IMR-90 (cell line): Measurements from ENCODE around the gene CCT7. TPM values are rescaled to one million over a fixed set of nuclear protein-coding genes. Genes with fewer than 3 reads are reported as not detected.

ENCODE experiments used
- ATAC-seq: fragments of 200-7000 bp; cut with Tn5 transposase; 2 replicates; pipeline ENCODE4 v1.9.1; 2020; ENCODE audit warnings: low read depth, mild to moderate bottlenecking, moderate library complexity
- BruUV-seq: library from RNA; stranded (reverse); fragments of 400-500 nt; replicated peaks from 2 replicates; lab custom pipeline; 2021; lab: Mats Ljungman, UMichigan
- CTCF ChIA-PET: fragments of 300-600 bp; formaldehyde crosslinking; extraction: SDS; loops from one replicate; lab custom pipeline; 2021; ENCODE audit warnings: antibody characterized with exemption; lab: Yijun Ruan, JAX
- POLR2A ChIA-PET: fragments of 300-600 bp; sonication (Branson Sonifier 250); formaldehyde crosslinking; loops from one replicate; lab custom pipeline; 2022; ENCODE audit warnings: antibody characterized with exemption; ENCODE audit not compliant: unreplicated experiment; lab: Charles Lee
- DNase-seq: peaks from one replicate; pipeline ENCODE4 v3.0.0; 2013
- H2AFZ ChIP-seq: replicated peaks from 2 replicates; pipeline ENCODE3; 2013; ENCODE audit warnings: low read length, mild to moderate bottlenecking; ENCODE audit not compliant: poor library complexity
- H2AK5ac ChIP-seq: 2 replicates; pipeline ENCODE4 v1.6.1; 2013; ENCODE audit warnings: low read depth, low read length, inconsistent platforms
- H2AK9ac ChIP-seq: replicated peaks from 2 replicates; pipeline ENCODE3; 2013; ENCODE audit warnings: mild to moderate bottlenecking, low read depth, low read length, moderate library complexity; ENCODE audit not compliant: poor library complexity
- H2BK120ac ChIP-seq: 2 replicates; pipeline ENCODE4 v1.6.1; 2013; ENCODE audit warnings: low read depth, low read length, inconsistent platforms
- H2BK15ac ChIP-seq: 3 replicates; pipeline ENCODE4 v1.6.1; 2013; ENCODE audit warnings: low read depth, low read length, inconsistent platforms
- H2BK20ac ChIP-seq: 2 replicates; pipeline ENCODE4 v1.6.1; 2013; ENCODE audit warnings: low read depth, mild to moderate bottlenecking, inconsistent platforms, low read length, moderate library complexity
- H2BK5ac ChIP-seq: 2 replicates; pipeline ENCODE4 v1.6.1; 2013; ENCODE audit warnings: mild to moderate bottlenecking, low read depth, low read length, inconsistent platforms; ENCODE audit not compliant: poor library complexity, severe bottlenecking
- H3K14ac ChIP-seq: replicated peaks from 2 replicates; pipeline ENCODE4 v1.6.1; 2013; ENCODE audit warnings: low read depth, low read length, inconsistent platforms
- H3K18ac ChIP-seq: 2 replicates; pipeline ENCODE4 v1.6.1; 2013; ENCODE audit warnings: low read depth, low read length, control low read depth
- H3K23ac ChIP-seq: 2 replicates; pipeline ENCODE4 v1.6.1; 2013; ENCODE audit warnings: low read depth, low read length, inconsistent platforms
- H3K27ac ChIP-seq: 2 replicates; pipeline ENCODE4 v1.5.1; 2013; ENCODE audit warnings: mild to moderate bottlenecking, control low read depth, low read length; ENCODE audit not compliant: insufficient read depth
- H3K27me3 ChIP-seq: 2 replicates; pipeline ENCODE4 v1.6.1; 2013; ENCODE audit warnings: low read length; ENCODE audit not compliant: control insufficient read depth, insufficient read depth
- H3K36me3 ChIP-seq: 2 replicates; pipeline ENCODE4 v1.6.1; 2013; ENCODE audit warnings: low read length, mixed read lengths; ENCODE audit not compliant: control insufficient read depth, insufficient read depth
- H3K4ac ChIP-seq: 2 replicates; pipeline ENCODE4 v1.6.1; 2013; ENCODE audit warnings: low read depth, low read length, inconsistent platforms
- H3K4me1 ChIP-seq: 2 replicates; pipeline ENCODE4 v1.6.1; 2013; ENCODE audit warnings: low read length, mixed read lengths; ENCODE audit not compliant: control insufficient read depth, insufficient read depth
- H3K4me2 ChIP-seq: 2 replicates; pipeline ENCODE4 v1.6.1; 2013; ENCODE audit warnings: low read depth, mild to moderate bottlenecking, control low read depth, low read length, moderate library complexity
- H3K4me3 ChIP-seq: 2 replicates; pipeline ENCODE4 v1.5.1; 2013; ENCODE audit warnings: low read depth, mild to moderate bottlenecking, control low read depth, low read length, moderate library complexity; ENCODE audit not compliant: insufficient read depth
- H3K56ac ChIP-seq: 2 replicates; pipeline ENCODE4 v1.6.1; 2013; ENCODE audit warnings: low read length, inconsistent platforms; ENCODE audit not compliant: insufficient read depth; ENCODE audit errors: extremely low read depth
- H3K79me1 ChIP-seq, 2 experiments: 2 replicates each; pipeline ENCODE4 v1.6.1; 2013; ENCODE audit warnings: low read length in 2 of 2, inconsistent platforms in 1 of 2, low read depth in 1 of 2
- H3K9ac ChIP-seq: 2 replicates; pipeline ENCODE4 v1.6.1; 2013; ENCODE audit warnings: low read depth, low read length, control low read depth
- H3K9me1 ChIP-seq: 2 replicates; pipeline ENCODE4 v1.6.1; 2013; ENCODE audit warnings: low read length, inconsistent platforms; ENCODE audit not compliant: insufficient read depth
- H3K9me3 ChIP-seq: 2 replicates; pipeline ENCODE4 v1.6.1; 2013; ENCODE audit warnings: low read length; ENCODE audit not compliant: control insufficient read depth, insufficient read depth
- H4K20me1 ChIP-seq: 2 replicates; pipeline ENCODE4 v1.6.1; 2013; ENCODE audit warnings: low read length, inconsistent platforms; ENCODE audit not compliant: insufficient read depth
- H4K5ac ChIP-seq: 2 replicates; pipeline ENCODE4 v1.6.1; 2013; ENCODE audit warnings: mild to moderate bottlenecking, low read depth, low read length, control low read depth
- H4K8ac ChIP-seq, 2 experiments: 2 replicates each; pipeline ENCODE4 v1.6.1; 2013; ENCODE audit warnings: low read depth in 2 of 2, low read length in 2 of 2, control low read depth in 1 of 2, inconsistent platforms in 1 of 2
- H4K91ac ChIP-seq: 2 replicates; pipeline ENCODE4 v1.6.1; 2013; ENCODE audit warnings: low read depth, low read length, inconsistent platforms; ENCODE audit not compliant: insufficient read depth
- BHLHE40 ChIP-seq: fragments of 150-350 bp; IDR thresholded peaks from 2 replicates; pipeline ENCODE4 v1.6.1; 2016; ENCODE audit warnings: mild to moderate bottlenecking, low read depth, low read length
- CEBPB ChIP-seq: IDR thresholded peaks from 2 replicates; pipeline ENCODE4 v1.6.1; 2012; ENCODE audit warnings: low read depth, low read length, improper control_type of control experiment
- CHD1 ChIP-seq: IDR thresholded peaks from 2 replicates; pipeline ENCODE4 v1.6.1; 2012; ENCODE audit warnings: low read depth, low read length, improper control_type of control experiment
- CTCF ChIP-seq: conservative IDR thresholded peaks from 2 replicates; pipeline ENCODE4 v1.5.1; 2012; ENCODE audit warnings: mild to moderate bottlenecking, low read depth, low read length, improper control_type of control experiment
- ELK1 ChIP-seq: fragments of 150-350 bp; IDR thresholded peaks from 2 replicates; pipeline ENCODE4 v1.6.1; 2016; ENCODE audit warnings: low read depth, mild to moderate bottlenecking, low read length, moderate library complexity, borderline replicate concordance
- FOS ChIP-seq: fragments of 150-350 bp; IDR thresholded peaks from 2 replicates; pipeline ENCODE4 v1.6.1; 2016; ENCODE audit warnings: low read depth, low read length
- MAZ ChIP-seq: IDR thresholded peaks from 2 replicates; pipeline ENCODE4 v1.6.1; 2012; ENCODE audit warnings: low read depth, mild to moderate bottlenecking, low read length, improper control_type of control experiment, moderate library complexity, borderline replicate concordance
- MXI1 ChIP-seq: IDR thresholded peaks from 2 replicates; pipeline ENCODE4 v1.6.1; 2012; ENCODE audit warnings: low read depth, mild to moderate bottlenecking, low read length, moderate library complexity, borderline replicate concordance
- NFE2L2 ChIP-seq: fragments of 150-350 bp; IDR thresholded peaks from 2 replicates; pipeline ENCODE4 v1.6.1; 2016; ENCODE audit warnings: low read depth, mild to moderate bottlenecking, low read length
- POLR2A ChIP-seq: IDR thresholded peaks from 2 replicates; pipeline ENCODE4 v1.6.1; 2012; ENCODE audit warnings: mild to moderate bottlenecking, low read depth, low read length
- RAD21 ChIP-seq: IDR thresholded peaks from 2 replicates; pipeline ENCODE4 v1.6.1; 2012; ENCODE audit warnings: low read length, improper control_type of control experiment
- RCOR1 ChIP-seq: IDR thresholded peaks from 2 replicates; pipeline ENCODE4 v1.6.1; 2012; ENCODE audit warnings: mild to moderate bottlenecking, low read length, improper control_type of control experiment; ENCODE audit not compliant: insufficient replicate concordance
- RFX5 ChIP-seq: IDR thresholded peaks from 2 replicates; pipeline ENCODE4 v1.8.0; 2012; ENCODE audit warnings: low read depth, mild to moderate bottlenecking, low read length, moderate library complexity
- SMC3 ChIP-seq: fragments of 150-350 bp; IDR thresholded peaks from 2 replicates; pipeline ENCODE4 v1.6.1; 2016; ENCODE audit warnings: low read depth, mild to moderate bottlenecking, antibody characterized with exemption, low read length, moderate library complexity
- USF2 ChIP-seq: fragments of 150-350 bp; IDR thresholded peaks from 2 replicates; pipeline ENCODE4 v1.6.1; 2017; ENCODE audit warnings: mild to moderate bottlenecking, antibody characterized with exemption, low read length, low read depth
- WGBS, 2 experiments: methylation state at CpG; one replicate each; pipeline versions ENCODE4 v1.1.5 to v1.1.7; 2013; ENCODE audit warnings: missing lambda C conversion rate in 2 of 2; ENCODE audit not compliant: insufficient read length in 1 of 2; ENCODE audit errors: extremely low coverage in 2 of 2; 5-methylcytosine and 5-hydroxymethylcytosine counted together
- dilution Hi-C: fragments of 300-500 bp; cut with HindIII; formaldehyde crosslinking; loops from one replicate; pipeline ENCODE4 v1.14.3; 2018; ENCODE audit warnings: low sequenced_read_pairs; ENCODE audit not compliant: unreplicated experiment
- in situ Hi-C: fragments of 300-500 bp; cut with MboI; formaldehyde crosslinking; loops from 3 replicates; pipeline ENCODE4 v1.14.3; 2019; ENCODE audit warnings: low sequenced_read_pairs, inconsistent platforms, mixed read lengths
- intact Hi-C: fragments of 100-400 bp; cut with micrococcal nuclease; formaldehyde crosslinking; loops from 2 replicates; pipeline ENCODE4 v1.10.0; 2022
- polyA plus RNA-seq, 3 experiments: library from polyadenylated mRNA; depleted of rRNA; stranded (reverse); fragments of >200 nt; gene quantifications; 2 replicates each; pipeline ENCODE4 v1.2.3, GENCODE V29; 2012; ENCODE audit warnings: low replicate concordance in 1 of 3
- total RNA-seq: library from RNA; depleted of rRNA; stranded (reverse); fragments of >200 nt; gene quantifications from 2 replicates; pipeline ENCODE4 v1.2.3, GENCODE V29; 2012

CCT7 gene
- total and polyA plus RNA-seq, 2 of the 4 experiments (the other 2 are of a cell fraction), result 321 to 575 TPM

GRCh38 chr2:73269686-73270465, 35.8 kb downstream of the CCT7 start:
- Histone ChIP-seq H2BK120ac (no peak overlapping the region), H3K14ac (no peak overlapping the region), H3K9me3 (peaks cover 2% of the 10 kb centered on the region; the same call in 1 of the 2 replicates), H2BK20ac (no peak overlapping the region), H2AK9ac (no peak overlapping the region), H4K20me1 (peaks cover 10% of the 10 kb centered on the region; the same call in 1 of the 2 replicates), H3K9me1 (peaks cover 6% of the 10 kb centered on the region; the same call in 1 of the 2 replicates), H4K8ac (no peak overlapping the region), H3K4me1 (no peaks in the 10 kb centered on the region), H4K91ac (no peak overlapping the region), H3K23ac (no peak overlapping the region), H3K79me1 (no peaks in the 10 kb centered on the region), H3K4me2 (no peak overlapping the region), H3K27me3 (peaks cover 25% of the 10 kb centered on the region), H3K36me3 (peaks cover 3% of the 10 kb centered on the region; the same call in 1 of the 2 replicates), H2AK5ac (no peak overlapping the region), H2AFZ (no peak overlapping the region), H3K27ac (no peak overlapping the region), H3K18ac (no peak overlapping the region), H3K9ac (no peak overlapping the region), H3K4ac (no peak overlapping the region), H2BK15ac (no peak overlapping the region), H3K4me3 (no peak overlapping the region), H2BK5ac (no peak overlapping the region), H4K5ac (no peak overlapping the region), H3K56ac (no peak overlapping the region)
- no peak for ATAC-seq
- no peak for DNase-seq
- in situ Hi-C loops (no loop called here), intact Hi-C loops (no loop called here), dilution Hi-C loops (no loop called here)
- BruUV-seq, result no TSS peak
- ChIA-PET POLR2A (no interaction called here), CTCF (no interaction called here)
- 8% methylated on average over 6 of the region's 22 CpGs; no CpG with 5 or more reads in 1 of the 2 experiments for WGBS, 2 experiments
- TF ChIP-seq NFE2L2 (no peak), CHD1 (no peak), CEBPB (no peak), MAZ (no peak), CTCF (no peak), POLR2A (no peak), BHLHE40 (no peak), ELK1 (no peak), RCOR1 (no peak), MXI1 (no peak), RFX5 (no peak), RAD21 (no peak), FOS (no peak), USF2 (no peak), SMC3 (no peak)
